GM12873 (cell line): Measurements from ENCODE around the gene CFH.

Experiments used
- CTCF ChIP-seq: IDR thresholded peaks from 2 replicates; pipeline ENCODE4 v1.5.1; 2012; ENCODE audit warnings: low read depth, mild to moderate bottlenecking, moderate library complexity, low read length, control low read depth; ENCODE audit not compliant: insufficient read depth; ENCODE audit errors: missing control alignments

Gene CFH

GRCh38 chr1:196651079-196651478, 764 bp upstream of the CFH start:
- no peak for TF ChIP-seq CTCF

GRCh38 chr1:196654271-196654670, 2.4 kb downstream of the CFH start:
- TF ChIP-seq CTCF: no peak

- TF ChIP-seq CTCF: no peak
Measured at GRCh38 chr1:196655071-196655470, 3.2 kb downstream of the CFH start.

- no peak for TF ChIP-seq CTCF
Measured at GRCh38 chr1:196655494-196655893, 3.7 kb downstream of the CFH start.

- TF ChIP-seq CTCF: no peak
Measured at GRCh38 chr1:196659471-196659870, 7.6 kb downstream of the CFH start.

GRCh38 chr1:196660272-196660671, 8.4 kb downstream of the CFH start:
- TF ChIP-seq CTCF: no peak

- peak; percentile 27 for TF ChIP-seq CTCF
Measured at GRCh38 chr1:196660852-196661251, 9.0 kb downstream of the CFH start.

- no peak for TF ChIP-seq CTCF
Measured at GRCh38 chr1:196661345-196661744, 9.5 kb downstream of the CFH start.
